ENCODE data around the gene AKT2. TPM values are rescaled to one million over a fixed set of nuclear protein-coding genes. Genes with fewer than 3 reads are reported as not detected.

The AKT2 gene
- total RNA-seq, 4 donors from 2014 or later: 64.2 to 88.9 (median 72.8) TPM

DNA sequence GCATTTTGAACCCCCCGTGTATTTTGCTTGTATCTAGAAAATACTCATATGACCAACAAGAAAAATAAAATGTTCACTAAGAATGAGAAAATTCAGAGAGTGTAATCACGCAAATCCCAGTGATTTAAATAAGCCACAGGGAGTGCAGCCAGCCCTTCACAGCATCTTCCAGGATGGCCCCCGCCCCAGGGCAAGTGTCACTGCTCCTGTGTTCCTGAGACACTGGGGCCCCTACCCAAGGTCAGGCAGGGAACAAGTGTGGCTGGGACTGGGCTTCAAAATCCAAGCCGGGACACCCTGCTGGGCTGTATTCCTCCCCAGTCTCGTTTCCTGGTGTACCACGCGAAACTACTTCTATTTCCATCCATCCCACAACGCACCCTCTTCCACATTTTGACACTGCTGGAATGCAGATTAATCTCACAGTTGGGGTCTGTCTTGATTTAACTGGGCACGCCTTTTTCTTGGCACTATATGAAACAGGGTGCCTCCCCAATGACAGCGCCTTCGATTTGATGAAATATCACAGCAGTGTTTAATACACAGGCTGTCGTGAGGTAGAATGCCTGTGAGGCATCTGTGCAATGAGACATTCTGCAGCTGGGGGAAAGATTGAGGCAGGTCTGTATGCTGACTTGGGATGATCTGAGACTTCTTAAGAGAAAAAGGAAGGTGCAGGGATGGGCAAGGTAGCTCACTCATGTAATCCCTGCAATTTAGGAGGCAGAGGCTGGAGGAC is 40.4 kb downstream of the AKT2 start:
- WGBS, 2 donors (ENCODE audit: low coverage in 1 of 2): 44 to 52% methylated on average over 3 to 10 of the region's 12 CpGs
- ATAC-seq: no peak
- H3K4me3 ChIP-seq: no peak overlapping the region
- TF ChIP-seq POLR2AphosphoS5 (IDR thresholded peaks at IDR 0.05): no peak
- TF ChIP-seq POLR2A (IDR thresholded peaks at IDR 0.05): no peak
- TF ChIP-seq EP300 (IDR thresholded peaks at IDR 0.05): no peak
- TF ChIP-seq, protein P1, sequence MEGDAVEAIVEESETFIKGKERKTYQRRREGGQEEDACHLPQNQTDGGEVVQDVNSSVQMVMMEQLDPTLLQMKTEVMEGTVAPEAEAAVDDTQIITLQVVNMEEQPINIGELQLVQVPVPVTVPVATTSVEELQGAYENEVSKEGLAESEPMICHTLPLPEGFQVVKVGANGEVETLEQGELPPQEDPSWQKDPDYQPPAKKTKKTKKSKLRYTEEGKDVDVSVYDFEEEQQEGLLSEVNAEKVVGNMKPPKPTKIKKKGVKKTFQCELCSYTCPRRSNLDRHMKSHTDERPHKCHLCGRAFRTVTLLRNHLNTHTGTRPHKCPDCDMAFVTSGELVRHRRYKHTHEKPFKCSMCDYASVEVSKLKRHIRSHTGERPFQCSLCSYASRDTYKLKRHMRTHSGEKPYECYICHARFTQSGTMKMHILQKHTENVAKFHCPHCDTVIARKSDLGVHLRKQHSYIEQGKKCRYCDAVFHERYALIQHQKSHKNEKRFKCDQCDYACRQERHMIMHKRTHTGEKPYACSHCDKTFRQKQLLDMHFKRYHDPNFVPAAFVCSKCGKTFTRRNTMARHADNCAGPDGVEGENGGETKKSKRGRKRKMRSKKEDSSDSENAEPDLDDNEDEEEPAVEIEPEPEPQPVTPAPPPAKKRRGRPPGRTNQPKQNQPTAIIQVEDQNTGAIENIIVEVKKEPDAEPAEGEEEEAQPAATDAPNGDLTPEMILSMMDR (IDR thresholded peaks at IDR 0.05): no peak
- peaks cover 0 to 63% (median 21%) of the 10 kb centered on the region in 3 donors for H3K4me1 ChIP-seq
- H3K36me3 ChIP-seq: peaks cover 0 to 51% of the 10 kb centered on the region in 2 donors
- H3K27ac ChIP-seq: no peak overlapping the region
- H3K9me3 ChIP-seq: no peaks in the 10 kb centered on the region
- H3K27me3 ChIP-seq: no peaks in the 10 kb centered on the region

DNA sequence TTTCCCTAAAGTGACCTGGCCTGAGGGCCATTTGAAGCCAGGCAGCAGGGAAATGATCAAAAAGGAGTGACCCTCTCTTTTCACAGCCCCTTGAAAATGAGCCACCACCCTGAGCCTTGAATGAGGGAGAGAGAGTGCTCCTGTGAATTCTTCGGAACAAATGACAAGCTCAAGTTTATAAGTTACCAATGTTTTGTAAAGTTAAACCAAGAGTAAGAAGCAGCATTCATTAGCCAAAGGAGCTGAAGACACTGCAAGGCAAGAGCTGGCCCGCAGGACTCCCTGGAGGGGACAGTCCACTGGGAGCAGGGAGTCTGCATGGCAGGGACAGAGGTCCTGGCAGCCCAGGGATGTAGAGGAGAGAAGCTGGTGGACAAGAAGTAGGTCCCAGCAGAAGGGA is 42.0 kb downstream of the AKT2 start:
- Histone ChIP-seq H3K27me3 (no peaks in the 10 kb centered on the region), H3K4me3 (no peak overlapping the region), H3K4me1 (peaks cover 0 to 61% (median 21%) of the 10 kb centered on the region in 3 donors), H3K9me3 (no peaks in the 10 kb centered on the region), H3K36me3 (peaks cover 0 to 55% of the 10 kb centered on the region in 2 donors), H3K27ac (peak overlapping the region in 1 of 4 donors; percentile 55)
- no peak for ATAC-seq
- 93 to 100% methylated on average over 1 to 2 of the region's 2 CpGs for WGBS, 2 donors (ENCODE audit: low coverage in 1 of 2)
- TF ChIP-seq EP300 (IDR thresholded peaks at IDR 0.05): no peak
- TF ChIP-seq POLR2AphosphoS5 (IDR thresholded peaks at IDR 0.05): no peak
- TF ChIP-seq, protein P1 (IDR thresholded peaks at IDR 0.05): no peak
- TF ChIP-seq POLR2A (IDR thresholded peaks at IDR 0.05): no peak

DNA sequence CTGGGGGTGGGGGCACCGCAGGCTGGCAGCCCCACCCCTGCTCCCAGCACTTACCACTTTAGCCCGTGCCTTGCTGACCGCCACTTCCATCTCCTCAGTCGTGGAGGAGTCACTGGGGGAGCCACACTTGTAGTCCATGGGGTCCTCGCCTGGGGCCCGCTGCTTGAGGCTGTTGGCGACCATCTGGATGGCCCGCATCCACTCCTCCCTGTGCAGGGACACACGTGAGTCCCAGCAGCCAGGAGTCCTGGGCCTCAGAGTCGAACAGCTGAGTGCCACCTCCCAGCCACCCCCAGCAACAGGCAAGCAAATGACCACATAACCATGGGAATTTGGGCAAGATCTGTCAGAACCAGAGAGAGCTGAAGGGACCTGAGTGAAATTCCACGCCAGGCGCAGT is 42.7 kb downstream of the AKT2 start:
- TF ChIP-seq POLR2A (IDR thresholded peaks at IDR 0.05) (no peak), POLR2AphosphoS5 (IDR thresholded peaks at IDR 0.05) (no peak), EP300 (IDR thresholded peaks at IDR 0.05) (no peak)
- TF ChIP-seq, protein P1 (IDR thresholded peaks at IDR 0.05): no peak
- Histone ChIP-seq H3K27ac (peak overlapping the region in 3 of 4 donors; percentile 55 to 63 (median 62)), H3K4me1 (peaks cover 0 to 54% (median 21%) of the 10 kb centered on the region in 3 donors), H3K27me3 (no peaks in the 10 kb centered on the region), H3K9me3 (no peaks in the 10 kb centered on the region), H3K4me3 (no peak overlapping the region), H3K36me3 (peaks cover 0 to 57% of the 10 kb centered on the region in 2 donors)
- WGBS, 2 donors (ENCODE audit: low coverage in 1 of 2): 100% methylated on average over 2 of the region's 12 CpGs; no CpG with 5 or more reads in 1 of the 2 donors
- no peak for ATAC-seq

DNA sequence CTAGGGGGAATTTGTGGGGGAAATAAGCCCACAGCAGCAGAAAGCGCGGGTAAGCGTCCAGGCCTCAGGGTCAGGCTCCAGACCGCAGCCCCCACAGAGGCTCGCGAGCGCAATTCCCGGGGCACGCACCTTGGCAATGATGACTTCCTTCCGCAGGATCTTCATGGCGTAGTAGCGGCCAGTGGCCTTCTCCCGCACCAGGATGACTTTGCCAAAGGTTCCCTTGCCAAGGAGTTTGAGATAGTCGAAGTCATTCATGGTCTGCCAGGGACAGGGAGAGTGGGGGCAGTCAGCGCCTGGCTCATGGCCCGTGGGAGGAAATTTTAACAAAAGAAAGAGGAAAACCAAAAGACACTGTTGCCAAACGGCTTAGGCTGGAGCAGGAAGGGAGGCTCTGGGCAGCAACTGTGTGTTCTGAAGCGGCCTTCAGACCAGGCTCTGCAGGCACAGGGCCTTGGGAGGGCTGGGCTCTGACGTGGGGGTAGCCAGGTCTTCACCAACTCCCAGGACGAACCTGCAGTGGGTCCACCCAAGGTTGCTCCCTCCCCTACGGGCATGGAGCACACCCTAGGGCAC is 43.2 kb downstream of the AKT2 start:
- peak overlapping the region in 3 of 4 donors; percentile 55 to 63 (median 62) for H3K27ac ChIP-seq
- TF ChIP-seq, protein P1 (IDR thresholded peaks at IDR 0.05): no peak
- TF ChIP-seq POLR2AphosphoS5 (IDR thresholded peaks at IDR 0.05): peak; percentile 33
- peaks cover 0 to 61% of the 10 kb centered on the region in 2 donors for H3K36me3 ChIP-seq
- peaks cover 0 to 52% (median 21%) of the 10 kb centered on the region in 3 donors for H3K4me1 ChIP-seq
- peak; percentile 72 for ATAC-seq
- H3K9me3 ChIP-seq: no peaks in the 10 kb centered on the region
- no peak overlapping the region for H3K4me3 ChIP-seq
- no peaks in the 10 kb centered on the region for H3K27me3 ChIP-seq
- 60% methylated on average over 5 of the region's 21 CpGs; no CpG with 5 or more reads in 1 of the 2 donors for WGBS, 2 donors (ENCODE audit: low coverage in 1 of 2)

Measured in gastroesophageal sphincter (tissue), 4 donors.